AG04449 (cell line): ENCODE results near the gene SLC31A2.

Experiments used
- CTCF ChIA-PET: fragments of 350-600 bp; formaldehyde crosslinking; extraction: SDS; loops from one replicate; lab custom pipeline; 2021; ENCODE audit warnings: antibody characterized with exemption; lab: Yijun Ruan, JAX
- POLR2A ChIA-PET: fragments of 400-600, 350-600 bp; formaldehyde crosslinking; extraction: SDS; loops from one replicate; lab custom pipeline; 2020; ENCODE audit warnings: antibody characterized with exemption, inconsistent platforms; lab: Yijun Ruan, JAX
- DNase-seq: peaks from one replicate; pipeline ENCODE4 v3.0.0-alpha.2; 2010; ENCODE audit warnings: low read depth, low spot score
- H3K4me3 ChIP-seq: 2 replicates; pipeline ENCODE4 v1.5.1; 2011; ENCODE audit warnings: low read depth, mild to moderate bottlenecking, control low read depth, low read length
- CTCF ChIP-seq: IDR thresholded peaks from one replicate; pipeline ENCODE4 v1.5.1; 2011; ENCODE audit warnings: mild to moderate bottlenecking, moderate library complexity, low read length, control low read depth, inconsistent platforms; ENCODE audit not compliant: insufficient read depth; ENCODE audit errors: missing control alignments

Gene SLC31A2

DNA sequence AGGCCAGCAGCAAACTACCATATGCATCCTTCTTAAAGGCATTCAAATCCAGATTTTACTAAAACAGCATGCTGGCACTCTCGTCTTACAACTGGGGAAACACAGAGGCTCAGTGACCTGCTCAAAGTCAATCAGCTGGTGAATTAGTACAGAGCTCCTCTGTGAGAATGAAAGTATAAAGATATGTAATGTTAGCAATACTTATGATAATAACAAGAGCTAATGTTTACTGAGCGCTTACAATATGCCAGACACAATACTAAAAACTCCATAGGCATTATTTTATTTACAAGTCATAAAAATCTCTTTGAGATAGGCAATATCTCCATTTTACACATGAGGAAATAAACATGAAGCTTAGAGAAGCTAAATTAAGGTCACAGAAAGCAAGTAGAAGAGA, 41.6 kb downstream of the SLC31A2 start:
- no peak overlapping the region for H3K4me3 ChIP-seq
- no peak for TF ChIP-seq CTCF
- POLR2A ChIA-PET, result no interaction called here
- DNase-seq, result no peak
- CTCF ChIA-PET, result no interaction called here

GRCh38 chr9:113199683-113200329, 49.0 kb downstream of the SLC31A2 start:
- TF ChIP-seq CTCF, result no peak
- POLR2A ChIA-PET, result no interaction called here
- no peak for DNase-seq
- no peak overlapping the region for H3K4me3 ChIP-seq
- CTCF ChIA-PET, result interaction anchor here (1.0 kb wide), 1 partner anchor 9 kb away, joined by 3 read pairs; no protein-coding TSS in a partner anchor

DNA sequence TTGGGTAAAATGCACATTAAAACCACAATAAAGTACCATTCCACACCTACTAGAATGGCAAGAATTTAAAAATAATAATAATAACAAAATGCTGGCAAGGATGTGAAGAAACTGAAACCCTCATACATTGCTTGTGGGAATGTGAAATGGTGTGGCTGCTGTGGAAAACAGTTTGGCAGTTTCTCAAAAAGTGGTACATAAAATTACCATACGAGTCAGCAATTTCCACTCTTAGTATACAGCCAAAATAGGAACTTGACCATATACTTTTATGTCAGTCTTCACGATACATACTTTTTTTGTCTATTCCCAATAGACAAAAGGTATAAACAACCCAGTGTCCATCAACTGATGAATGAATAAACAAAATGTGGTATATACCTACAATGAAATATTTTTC, 54.6 kb downstream of the SLC31A2 start:
- ChIA-PET POLR2A (no interaction called here), CTCF (interaction anchor here (1.3 kb wide), 1 partner anchor 14 kb away, joined by 3 read pairs; no protein-coding TSS in a partner anchor)
- H3K4me3 ChIP-seq, result no peak overlapping the region
- no peak for TF ChIP-seq CTCF
- DNase-seq, result no peak

DNA sequence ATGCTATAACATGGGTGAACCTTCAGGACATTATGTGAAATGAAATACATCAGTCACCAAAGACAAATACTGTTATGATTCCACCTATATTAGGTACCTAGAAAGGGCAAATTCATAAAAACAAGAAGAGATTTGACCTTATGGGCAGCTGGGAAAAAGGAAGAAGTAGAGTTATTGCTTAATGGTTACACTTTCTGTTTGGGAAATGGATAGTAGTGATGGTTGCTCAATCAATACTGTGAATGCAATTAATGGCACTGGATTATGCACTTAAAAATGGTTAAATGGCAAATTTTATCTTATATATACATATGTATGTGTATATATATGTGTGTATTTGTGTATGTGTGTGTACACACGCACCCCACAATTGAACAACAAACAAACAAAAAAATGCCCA, 55.1 kb downstream of the SLC31A2 start:
- CTCF ChIA-PET, result interaction anchor here (1.3 to 1.8 kb wide), 2 partner anchors 11 to 14 kb away, joined by 3 to 5 read pairs; no protein-coding TSS in a partner anchor
- no peak for TF ChIP-seq CTCF
- POLR2A ChIA-PET, result no interaction called here
- no peak overlapping the region for H3K4me3 ChIP-seq
- no peak for DNase-seq

GRCh38 chr9:113210815-113211214, 60.0 kb downstream of the SLC31A2 start:
- no peak for DNase-seq
- no peak overlapping the region for H3K4me3 ChIP-seq
- CTCF ChIA-PET, result no interaction called here
- no peak for TF ChIP-seq CTCF
- POLR2A ChIA-PET, result no interaction called here
